Measurements from ENCODE around the gene MGMT. TPM values are rescaled to one million over a fixed set of nuclear protein-coding genes. Genes with fewer than 3 reads are reported as not detected.

Gene MGMT
- polyA plus RNA-seq, 1 donor from 2014 or later: 0.94 TPM

- H3K4me2 ChIP-seq (ENCODE audit: low read length): no peak overlapping the region
- H3K9me3 ChIP-seq (ENCODE audit: low read length): no peaks in the 10 kb centered on the region
- TF ChIP-seq SMC3 (conservative IDR thresholded peaks at IDR 0.05; ENCODE audit: poor library complexity) (no peak), EP300 (conservative IDR thresholded peaks at IDR 0.05; ENCODE audit: poor library complexity, severe bottlenecking) (no peak), MXI1 (conservative IDR thresholded peaks at IDR 0.05; ENCODE audit: poor library complexity, severe bottlenecking) (no peak), RAD21 (conservative IDR thresholded peaks at IDR 0.05) (no peak), EZH2 (IDR thresholded peaks at IDR 0.05; ENCODE audit: borderline replicate concordance, insufficient read depth, low read length, poor library complexity, severe bottlenecking) (no peak), REST (IDR thresholded peaks at IDR 0.05; ENCODE audit: borderline replicate concordance) (no peak), CTCF (IDR thresholded peaks at IDR 0.05; ENCODE audit: poor library complexity, severe bottlenecking) (no peak)
- no peak overlapping the region for H3K27ac ChIP-seq (ENCODE audit: low read length)
- H3K36me3 ChIP-seq (ENCODE audit: insufficient read depth, low read length): no peaks in the 10 kb centered on the region
- H3F3A ChIP-seq (ENCODE audit: insufficient read depth, low read length, poor library complexity, severe bottlenecking): no peaks in the 10 kb centered on the region
- H4K20me1 ChIP-seq (ENCODE audit: insufficient read depth): no peaks in the 10 kb centered on the region
- no peak overlapping the region for H3K9ac ChIP-seq (ENCODE audit: low read length)
- H3K79me2 ChIP-seq (replicated peaks; ENCODE audit: insufficient read depth, low read length): no peaks in the 10 kb centered on the region
- no peak overlapping the region for H3K4me3 ChIP-seq (ENCODE audit: low read length)
- no peaks in the 10 kb centered on the region for H3K9me2 ChIP-seq (ENCODE audit: insufficient read depth, low read length)
- no peak overlapping the region for H2AFZ ChIP-seq (ENCODE audit: low read depth, low read length)
- no peaks in the 10 kb centered on the region for H3K27me3 ChIP-seq (ENCODE audit: insufficient read depth, low read depth, low read length)
Observed at GRCh38 chr10:129796710-129797420, 329.8 kb downstream of the MGMT start.

GRCh38 chr10:129799942-129800341 is 332.9 kb downstream of the MGMT start:
- H3K9me2 ChIP-seq (ENCODE audit: insufficient read depth, low read length): no peaks in the 10 kb centered on the region
- no peaks in the 10 kb centered on the region for H3K27me3 ChIP-seq (ENCODE audit: insufficient read depth, low read depth, low read length)
- no peak overlapping the region for H3K4me3 ChIP-seq (ENCODE audit: low read length)
- H4K20me1 ChIP-seq (ENCODE audit: insufficient read depth): no peaks in the 10 kb centered on the region
- H3F3A ChIP-seq (ENCODE audit: insufficient read depth, low read length, poor library complexity, severe bottlenecking): no peaks in the 10 kb centered on the region
- no peak overlapping the region for H3K9ac ChIP-seq (ENCODE audit: low read length)
- H3K36me3 ChIP-seq (ENCODE audit: insufficient read depth, low read length): no peaks in the 10 kb centered on the region
- H3K4me2 ChIP-seq (ENCODE audit: low read length): no peak overlapping the region
- peaks cover 3% of the 10 kb centered on the region for H3K9me3 ChIP-seq (ENCODE audit: low read length)
- TF ChIP-seq MXI1 (conservative IDR thresholded peaks at IDR 0.05; ENCODE audit: poor library complexity, severe bottlenecking): no peak
- no peak for TF ChIP-seq REST (IDR thresholded peaks at IDR 0.05; ENCODE audit: borderline replicate concordance)
- no peak overlapping the region for H3K27ac ChIP-seq (ENCODE audit: low read length)
- no peak overlapping the region for H2AFZ ChIP-seq (ENCODE audit: low read depth, low read length)
- H3K79me2 ChIP-seq (replicated peaks; ENCODE audit: insufficient read depth, low read length): no peaks in the 10 kb centered on the region

Data from neural cell (in vitro differentiated cells).